PC-3 (cell line): Measurements from ENCODE around the gene C1QB. TPM values are rescaled to one million over a fixed set of nuclear protein-coding genes. Genes with fewer than 3 reads are reported as not detected.
"Not testable (repeated sequence)": the region's sequence is repeated elsewhere in the genome, so short reads cannot be mapped to it uniquely, and the experiment has no call there.

Experiments
- ATAC-seq: fragments of 200-7000 bp; cut with Tn5 transposase; 2 replicates; pipeline ENCODE4 v1.9.1; 2020; ENCODE audit warnings: mild to moderate bottlenecking, moderate library complexity
- BruUV-seq: library from RNA; stranded (reverse); fragments of 400-500 nt; replicated peaks from 2 replicates; lab custom pipeline; 2021; lab: Mats Ljungman, UMichigan
- CTCF ChIA-PET: fragments of 300-600 bp; sonication (Branson Sonifier 250); formaldehyde crosslinking; loops from one replicate; lab custom pipeline; 2022; ENCODE audit warnings: antibody characterized with exemption; lab: Charles Lee
- POLR2A ChIA-PET: fragments of 300-600 bp; sonication (Branson Sonifier 250); formaldehyde crosslinking; loops from one replicate; lab custom pipeline; 2022; ENCODE audit warnings: antibody characterized with exemption; ENCODE audit not compliant: unreplicated experiment; lab: Charles Lee
- DNase-seq: peaks from one replicate; pipeline ENCODE4 v3.0.0-alpha.2; 2015
- H2AFZ ChIP-seq: fragments of 300-600 bp; sonication (generic); 2 replicates; pipeline ENCODE4 v1.6.0; 2016; ENCODE audit warnings: antibody characterized with exemption, low read length
- H3F3A ChIP-seq: fragments of 300-600 bp; sonication (generic); one replicate; pipeline ENCODE4 v1.6.0; 2017; ENCODE audit warnings: antibody characterized with exemption, low read length, control low read depth, mild to moderate bottlenecking; ENCODE audit not compliant: unreplicated experiment
- H3K27ac ChIP-seq: fragments of 300-600 bp; sonication (generic); 2 replicates; pipeline ENCODE4 v1.5.1; 2016; ENCODE audit warnings: mild to moderate bottlenecking, low read length
- H3K27me3 ChIP-seq: fragments of 300-600 bp; sonication (generic); 2 replicates; pipeline ENCODE4 v1.6.1; 2016; ENCODE audit warnings: low read length, mixed read lengths
- H3K36me3 ChIP-seq: fragments of 300-600 bp; sonication (generic); 2 replicates; pipeline ENCODE4 v1.6.1; 2016; ENCODE audit warnings: low read depth, mixed run types, low read length, mixed read lengths
- H3K4me1 ChIP-seq: fragments of 300-600 bp; sonication (generic); 2 replicates; pipeline ENCODE4 v1.5.1; 2016; ENCODE audit warnings: low read length; ENCODE audit not compliant: insufficient read depth
- H3K4me2 ChIP-seq: fragments of 300-600 bp; sonication (generic); 2 replicates; pipeline ENCODE4 v1.6.0; 2016; ENCODE audit warnings: low read length
- H3K4me3 ChIP-seq: fragments of 300-600 bp; sonication (generic); 2 replicates; pipeline ENCODE4 v1.5.1; 2016; ENCODE audit warnings: mild to moderate bottlenecking, low read length, mixed read lengths
- H3K79me2 ChIP-seq: fragments of 300-600 bp; sonication (generic); 2 replicates; pipeline ENCODE4 v1.6.1; 2017; ENCODE audit warnings: low read length, mixed read lengths
- H3K9ac ChIP-seq: fragments of 300-600 bp; sonication (generic); 2 replicates; pipeline ENCODE4 v1.6.0; 2016; ENCODE audit warnings: mild to moderate bottlenecking, low read length
- H3K9me2 ChIP-seq: fragments of 300-600 bp; sonication (generic); replicated peaks from 2 replicates; pipeline ENCODE4 v1.6.1; 2016; ENCODE audit warnings: mixed run types, low read length, mixed read lengths
- H3K9me3 ChIP-seq: fragments of 300-600 bp; sonication (generic); 2 replicates; pipeline ENCODE4 v1.6.1; 2016; ENCODE audit warnings: low read length, mixed read lengths
- H4K20me1 ChIP-seq: fragments of 300-600 bp; sonication (generic); 2 replicates; pipeline ENCODE4 v1.6.1; 2016; ENCODE audit warnings: low read length, mixed read lengths
- EZH2 ChIP-seq: fragments of 300-600 bp; sonication (generic); IDR thresholded peaks from one replicate; pipeline ENCODE4 v1.6.1; 2017; ENCODE audit warnings: antibody characterized with exemption, mild to moderate bottlenecking, low read length; ENCODE audit not compliant: unreplicated experiment
- EZH2phosphoT487 ChIP-seq: fragments of 300-600 bp; sonication (generic); IDR thresholded peaks from 2 replicates; pipeline ENCODE4 v1.6.1; 2018; ENCODE audit warnings: mild to moderate bottlenecking, antibody characterized with exemption, low read length, borderline replicate concordance
- intact Hi-C: fragments of 100-400 bp; cut with micrococcal nuclease; formaldehyde crosslinking; loops from 2 replicates; pipeline ENCODE4 v1.9.0; 2023
- total RNA-seq: library from RNA; depleted of rRNA; stranded (reverse); fragments of >200 nt; gene quantifications from 2 replicates; pipeline ENCODE4 v1.2.3, GENCODE V29; 2014
- TF ChIP-seq, protein P1 (sequence below): fragments of 300-600 bp; sonication (generic); conservative IDR thresholded peaks from 2 replicates; pipeline ENCODE4 v1.5.1; 2017; ENCODE audit warnings: antibody characterized with exemption, low read depth, mild to moderate bottlenecking, low read length

Gene C1QB
- total RNA-seq, 1 experiment from 2014 or later = not detected

DNA sequence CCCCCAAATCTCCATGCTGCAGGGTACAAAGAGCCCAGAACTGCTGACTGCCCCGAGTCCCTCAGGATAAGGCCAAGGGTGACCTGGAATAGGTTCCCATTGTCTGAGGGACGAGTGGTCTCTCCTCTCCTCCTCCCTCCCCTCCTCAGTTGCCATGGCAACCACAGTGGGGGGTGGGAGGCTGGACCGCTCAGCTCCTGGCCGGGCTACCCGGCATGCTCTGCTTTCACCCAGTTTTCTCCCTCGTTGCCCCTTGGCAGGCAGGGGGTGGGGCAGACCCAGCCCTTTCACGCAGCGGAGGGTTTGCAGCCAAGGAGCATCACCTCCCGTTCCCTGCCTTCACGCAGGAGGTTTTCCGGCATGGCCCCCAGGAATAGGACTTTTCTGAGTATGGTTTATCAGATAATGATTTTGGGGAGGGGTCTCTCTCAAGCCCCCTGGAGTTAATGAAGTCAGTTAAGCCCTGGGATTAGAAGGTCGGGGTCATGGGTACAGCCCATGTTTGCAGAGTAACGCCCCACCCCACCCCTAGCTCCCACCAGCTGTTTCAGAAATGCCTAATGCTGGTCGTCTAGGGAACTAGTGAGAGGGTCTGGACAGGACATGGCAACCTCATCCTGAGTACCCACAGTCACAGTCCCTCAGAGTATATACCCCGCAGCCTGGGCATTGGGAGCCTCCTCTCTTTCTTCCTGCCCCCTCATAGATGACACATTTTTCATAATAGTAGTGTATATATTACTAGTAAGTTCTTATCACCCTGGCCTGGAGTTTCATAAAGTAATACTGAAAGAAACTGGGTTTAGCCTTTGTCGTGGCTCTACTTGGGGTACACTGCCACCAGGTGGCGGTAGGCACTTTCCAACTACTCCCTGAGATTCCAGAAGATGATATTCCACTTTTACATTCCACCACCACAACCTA, 20.7 kb downstream of the C1QB start:
- ATAC-seq = peak; percentile 76
- Histone ChIP-seq H3F3A (no peaks in the 10 kb centered on the region), H2AFZ (no peak overlapping the region), H3K79me2 (no peaks in the 10 kb centered on the region), H3K4me2 (no peak overlapping the region), H3K9me3 (no peaks in the 10 kb centered on the region), H3K36me3 (no peaks in the 10 kb centered on the region), H4K20me1 (no peaks in the 10 kb centered on the region), H3K27ac (no peak overlapping the region), H3K9ac (no peak overlapping the region), H3K4me1 (no peaks in the 10 kb centered on the region), H3K27me3 (no peaks in the 10 kb centered on the region), H3K4me3 (no peak overlapping the region), H3K9me2 (no peaks in the 10 kb centered on the region)
- no TSS peak for BruUV-seq
- ChIA-PET CTCF (interaction anchor here (0.6 kb wide), 1 partner anchor 258 kb away, joined by 20 read pairs; no protein-coding TSS in a partner anchor), POLR2A (no interaction called here)
- intact Hi-C loops = loop anchor here (1.0 kb wide), 2 partner anchors 31 to 257 kb away; no protein-coding TSS in a partner anchor
- peak; percentile 74 for DNase-seq
- TF ChIP-seq, protein P1, sequence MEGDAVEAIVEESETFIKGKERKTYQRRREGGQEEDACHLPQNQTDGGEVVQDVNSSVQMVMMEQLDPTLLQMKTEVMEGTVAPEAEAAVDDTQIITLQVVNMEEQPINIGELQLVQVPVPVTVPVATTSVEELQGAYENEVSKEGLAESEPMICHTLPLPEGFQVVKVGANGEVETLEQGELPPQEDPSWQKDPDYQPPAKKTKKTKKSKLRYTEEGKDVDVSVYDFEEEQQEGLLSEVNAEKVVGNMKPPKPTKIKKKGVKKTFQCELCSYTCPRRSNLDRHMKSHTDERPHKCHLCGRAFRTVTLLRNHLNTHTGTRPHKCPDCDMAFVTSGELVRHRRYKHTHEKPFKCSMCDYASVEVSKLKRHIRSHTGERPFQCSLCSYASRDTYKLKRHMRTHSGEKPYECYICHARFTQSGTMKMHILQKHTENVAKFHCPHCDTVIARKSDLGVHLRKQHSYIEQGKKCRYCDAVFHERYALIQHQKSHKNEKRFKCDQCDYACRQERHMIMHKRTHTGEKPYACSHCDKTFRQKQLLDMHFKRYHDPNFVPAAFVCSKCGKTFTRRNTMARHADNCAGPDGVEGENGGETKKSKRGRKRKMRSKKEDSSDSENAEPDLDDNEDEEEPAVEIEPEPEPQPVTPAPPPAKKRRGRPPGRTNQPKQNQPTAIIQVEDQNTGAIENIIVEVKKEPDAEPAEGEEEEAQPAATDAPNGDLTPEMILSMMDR = peak; percentile 88
- TF ChIP-seq EZH2 = no peak
- no peak for TF ChIP-seq EZH2phosphoT487

DNA sequence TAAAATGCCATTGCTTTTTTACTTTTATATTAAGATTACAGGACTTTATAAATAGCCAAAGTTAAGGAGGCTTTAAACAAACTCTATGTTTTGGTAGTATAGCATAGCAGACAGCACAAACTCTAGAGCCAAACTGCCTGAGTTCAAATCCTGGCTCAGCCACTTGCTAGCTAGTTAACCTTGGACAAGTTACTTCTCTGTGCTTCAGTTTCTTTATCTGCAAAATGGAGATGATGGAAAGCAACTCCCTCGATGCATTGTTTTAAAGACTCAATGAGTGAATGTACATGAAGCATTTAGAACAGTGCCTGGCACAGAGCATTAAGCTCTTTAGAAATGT, 21.3 kb downstream of the C1QB start:
- Histone ChIP-seq H3K79me2 (no peaks in the 10 kb centered on the region), H3K9ac (no peak overlapping the region), H3K27me3 (no peaks in the 10 kb centered on the region), H2AFZ (no peak overlapping the region), H3K4me3 (no peak overlapping the region), H3K36me3 (no peaks in the 10 kb centered on the region), H3K4me1 (no peaks in the 10 kb centered on the region), H3K27ac (no peak overlapping the region), H4K20me1 (no peaks in the 10 kb centered on the region), H3F3A (no peaks in the 10 kb centered on the region), H3K9me3 (no peaks in the 10 kb centered on the region), H3K9me2 (no peaks in the 10 kb centered on the region), H3K4me2 (no peak overlapping the region)
- no TSS peak for BruUV-seq
- POLR2A ChIA-PET = no interaction called here
- intact Hi-C loops = loop anchor here (1.0 kb wide), 2 partner anchors 30 to 256 kb away; no protein-coding TSS in a partner anchor
- no peak for DNase-seq
- CTCF ChIA-PET = interaction anchor here (0.5 to 0.7 kb wide), 3 partner anchors 30 to 255 kb away, joined by 3 to 4 read pairs (median 3); no protein-coding TSS in a partner anchor
- no peak for ATAC-seq
- TF ChIP-seq, protein P1 = no peak
- TF ChIP-seq EZH2phosphoT487 (no peak), EZH2 (no peak)

GRCh38 chr1:22676151-22676550, 23.1 kb downstream of the C1QB start:
- H2AFZ ChIP-seq, intact Hi-C loops, BruUV-seq, H3K36me3 ChIP-seq, H3K4me1 ChIP-seq, CTCF ChIA-PET, H3K9ac ChIP-seq, H3K9me3 ChIP-seq, H3K79me2 ChIP-seq, H3K27me3 ChIP-seq, DNase-seq, H3K4me3 ChIP-seq, POLR2A ChIA-PET, H3K27ac ChIP-seq, ATAC-seq, H3F3A ChIP-seq, H3K4me2 ChIP-seq, H3K9me2 ChIP-seq, H4K20me1 ChIP-seq: not testable (repeated sequence)
